ENCODE data around the gene DAW1. TPM values are rescaled to one million over a fixed set of nuclear protein-coding genes. Genes with fewer than 3 reads are reported as not detected.

The DAW1 gene
- total RNA-seq, 2 experiments from 2014 or later, result not detected

DNA sequence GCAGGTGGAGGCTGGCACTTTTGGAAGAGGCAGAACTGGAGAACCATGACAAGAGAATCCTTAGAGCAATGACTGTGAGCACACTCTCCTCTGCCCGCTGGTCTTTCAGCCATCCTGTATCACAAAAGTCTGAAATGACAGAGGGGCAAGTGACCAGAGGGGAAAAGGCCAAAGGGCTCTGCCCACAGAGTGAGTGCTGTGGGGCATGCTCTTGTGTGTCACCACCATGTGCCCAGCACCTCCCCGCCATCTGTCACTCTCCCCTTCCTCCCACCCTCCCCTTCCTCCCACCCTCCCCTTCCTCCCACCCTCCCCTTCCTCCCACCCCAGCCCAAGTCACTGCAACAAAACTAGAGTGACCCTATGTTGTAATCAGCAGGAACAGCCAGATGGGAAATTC is 31.9 kb downstream of the DAW1 start:
- no peaks in the 10 kb centered on the region for H3K36me3 ChIP-seq (ENCODE audit: insufficient read depth, low read length)
- intact Hi-C loops (cut with DNase I, micrococcal nuclease), result no loop called here
- H3K27me3 ChIP-seq (ENCODE audit: control insufficient read depth in 1 of 2, insufficient read depth in 2 of 2, low read length in 2 of 2), result peaks cover 0 to 2% of the 10 kb centered on the region in 2 experiments
- Mint-ChIP-seq H3K27ac (no peak overlapping the region), H3K27me3 (peaks cover 4% of the 10 kb centered on the region), H3K4me3 (no peak overlapping the region), H3K36me3 (ENCODE audit: low read depth) (no peaks in the 10 kb centered on the region), H3K9me3 (no peaks in the 10 kb centered on the region), H3K4me1 (ENCODE audit: low read depth) (no peaks in the 10 kb centered on the region)
- TF ChIP-seq CTCF (IDR thresholded peaks at IDR 0.05), result no peak
- no peak overlapping the region for H3K27ac ChIP-seq (ENCODE audit: low read depth in 1 of 2, low read length in 2 of 2)
- ChIA-PET POLR2A (no interaction called here), CTCF (interaction anchor here (3.1 kb wide), 1 partner anchor 13 kb away, joined by 7 read pairs; no protein-coding TSS in a partner anchor)
- H3K4me3 ChIP-seq (ENCODE audit: low read length), result no peak overlapping the region
- ATAC-seq (ENCODE audit: poor library complexity) (no peak), DNase-seq (no peak)
- H3K9me3 ChIP-seq (ENCODE audit: control insufficient read depth in 1 of 2, insufficient read depth in 1 of 2, low read length in 2 of 2), result no peaks in the 10 kb centered on the region
- no peaks in the 10 kb centered on the region for H3K4me1 ChIP-seq (ENCODE audit: insufficient read depth, low read length)

DNA sequence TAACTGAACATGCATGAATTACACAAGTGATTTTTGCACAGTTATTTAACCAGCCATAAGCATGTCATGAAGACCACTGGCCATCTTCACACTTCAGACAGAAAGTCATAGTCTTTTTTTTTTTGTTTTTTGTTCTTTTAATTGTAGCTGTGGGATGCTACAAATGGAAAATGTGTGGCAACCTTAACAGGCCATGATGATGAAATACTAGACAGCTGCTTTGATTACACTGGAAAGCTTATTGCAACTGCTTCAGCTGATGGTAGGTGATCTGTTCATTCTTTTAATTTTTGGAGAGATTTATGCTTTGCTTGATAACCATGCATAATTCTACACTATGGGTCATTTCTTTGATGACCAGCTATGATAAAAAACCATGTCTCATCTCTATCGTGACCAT is 35.6 kb downstream of the DAW1 start:
- CTCF ChIA-PET, result interaction anchor here (1.0 to 1.4 kb wide), 2 partner anchors 10 to 13 kb away, joined by 3 to 4 read pairs; no protein-coding TSS in a partner anchor
- DNase-seq (no peak), ATAC-seq (ENCODE audit: poor library complexity) (no peak)
- Histone ChIP-seq H3K4me1 (ENCODE audit: insufficient read depth, low read length) (no peaks in the 10 kb centered on the region), H3K36me3 (ENCODE audit: insufficient read depth, low read length) (no peaks in the 10 kb centered on the region), H3K27me3 (ENCODE audit: control insufficient read depth in 1 of 2, insufficient read depth in 2 of 2, low read length in 2 of 2) (no peaks in the 10 kb centered on the region), H3K9me3 (ENCODE audit: control insufficient read depth in 1 of 2, insufficient read depth in 1 of 2, low read length in 2 of 2) (no peaks in the 10 kb centered on the region), H3K27ac (ENCODE audit: low read depth in 1 of 2, low read length in 2 of 2) (no peak overlapping the region), H3K4me3 (ENCODE audit: low read length) (no peak overlapping the region)
- POLR2A ChIA-PET, result no interaction called here
- Mint-ChIP-seq H3K27me3 (no peaks in the 10 kb centered on the region), H3K4me3 (no peak overlapping the region), H3K36me3 (ENCODE audit: low read depth) (no peaks in the 10 kb centered on the region), H3K9me3 (no peaks in the 10 kb centered on the region), H3K4me1 (ENCODE audit: low read depth) (no peaks in the 10 kb centered on the region), H3K27ac (no peak overlapping the region)
- intact Hi-C loops (cut with DNase I, micrococcal nuclease), result no loop called here
- no peak for TF ChIP-seq CTCF (IDR thresholded peaks at IDR 0.05)

DNA sequence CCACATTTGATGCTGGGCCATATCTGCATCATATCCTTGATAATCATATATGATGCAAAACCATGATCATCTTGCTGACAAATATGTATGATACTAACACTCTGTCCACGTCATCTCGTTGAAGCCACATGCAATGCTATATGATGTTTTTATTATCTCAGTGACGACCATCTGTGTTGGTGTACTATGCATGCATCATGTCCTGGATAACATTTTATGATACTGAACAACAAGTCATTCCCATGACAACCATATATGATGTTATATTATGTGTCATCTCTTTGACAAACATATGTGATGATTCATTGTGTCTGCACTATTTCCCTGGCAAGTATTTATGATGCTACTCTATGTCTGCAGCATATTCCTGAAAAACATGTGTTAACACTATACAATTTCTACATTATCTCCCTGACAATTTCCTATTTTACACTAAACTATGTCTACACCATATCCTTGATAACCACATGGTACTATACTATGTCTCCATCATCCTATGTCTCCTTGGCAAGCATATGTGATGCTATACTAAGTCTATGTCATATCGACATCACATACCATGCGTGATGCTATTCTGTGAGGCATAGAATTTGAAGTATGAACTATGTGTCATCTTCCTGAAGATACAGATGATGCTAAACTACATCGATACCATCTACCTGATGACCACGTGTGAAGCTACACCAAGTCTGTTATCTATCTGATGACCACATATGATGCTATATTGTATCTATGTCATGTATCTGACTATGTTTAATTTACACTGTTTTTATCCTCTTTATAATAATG is 37.0 kb downstream of the DAW1 start:
- no peaks in the 10 kb centered on the region for H3K9me3 Mint-ChIP-seq
- no peaks in the 10 kb centered on the region for H3K27me3 Mint-ChIP-seq
- intact Hi-C loops (cut with DNase I, micrococcal nuclease), result no loop called here
- POLR2A ChIA-PET, result no interaction called here
- ATAC-seq (ENCODE audit: poor library complexity), result no peak
- TF ChIP-seq CTCF (IDR thresholded peaks at IDR 0.05), result no peak
- H3K36me3 Mint-ChIP-seq (ENCODE audit: low read depth), result no peaks in the 10 kb centered on the region
- DNase-seq, result no peak
- Histone ChIP-seq H3K9me3 (ENCODE audit: control insufficient read depth in 1 of 2, insufficient read depth in 1 of 2, low read length in 2 of 2) (no peaks in the 10 kb centered on the region), H3K4me3 (ENCODE audit: low read length) (no peak overlapping the region), H3K27me3 (ENCODE audit: control insufficient read depth in 1 of 2, insufficient read depth in 2 of 2, low read length in 2 of 2) (no peaks in the 10 kb centered on the region), H3K36me3 (ENCODE audit: insufficient read depth, low read length) (no peaks in the 10 kb centered on the region), H3K4me1 (ENCODE audit: insufficient read depth, low read length) (no peaks in the 10 kb centered on the region), H3K27ac (ENCODE audit: low read depth in 1 of 2, low read length in 2 of 2) (no peak overlapping the region)
- H3K27ac Mint-ChIP-seq, result no peak overlapping the region
- CTCF ChIA-PET, result no interaction called here
- no peak overlapping the region for H3K4me3 Mint-ChIP-seq
- H3K4me1 Mint-ChIP-seq (ENCODE audit: low read depth), result no peaks in the 10 kb centered on the region

Data from CD4-positive, alpha-beta T cell (primary cell).